SK-N-SH (cell line): ENCODE measurements around the gene BNC2. TPM values are rescaled to one million over a fixed set of nuclear protein-coding genes. Genes with fewer than 3 reads are reported as not detected.

Source experiments
- CTCF ChIA-PET: fragments of 300-600, 350-600 bp; formaldehyde crosslinking; extraction: SDS; loops from one replicate; lab custom pipeline; 2021; lab: Yijun Ruan, JAX
- POLR2A ChIA-PET: fragments of 350-600 bp; sonication (Branson Sonifier 250); formaldehyde crosslinking; extraction: SDS; loops from one replicate; lab custom pipeline; 2020; ENCODE audit warnings: antibody characterized with exemption, inconsistent platforms; lab: Yijun Ruan, JAX
- DNase-seq: peaks from one replicate; pipeline ENCODE4 v3.0.0; 2012
- H2AFZ ChIP-seq: fragments of 200-600 bp; sonication (generic); 2 replicates; pipeline ENCODE4 v1.8.1; 2016; ENCODE audit warnings: antibody characterized with exemption, mild to moderate bottlenecking, low read depth
- H3F3A ChIP-seq: fragments of 200-600 bp; sonication (generic); replicated peaks from 2 replicates; pipeline ENCODE3; 2016; ENCODE audit warnings: antibody characterized with exemption, mild to moderate bottlenecking; ENCODE audit not compliant: insufficient read depth
- H3K27ac ChIP-seq, 2 experiments: fragments of 200-500 bp in 1 of 2; fragments of 200-600 bp in 1 of 2; sonication (Bioruptor generic) in 1 of 2; sonication (generic), shearing (Covaris generic) in 1 of 2; 2 replicates each; pipeline versions ENCODE4 v1.5.1 to v1.6.1; 2014 to 2016; ENCODE audit warnings: low read depth in 2 of 2, inconsistent platforms in 1 of 2, low read length in 1 of 2, mild to moderate bottlenecking in 1 of 2, mixed read lengths in 1 of 2
- H3K27me3 ChIP-seq: fragments of 200-600 bp; sonication (generic), shearing (Covaris generic); 2 replicates; pipeline ENCODE4 v1.6.1; 2016; ENCODE audit warnings: mixed run types; ENCODE audit not compliant: insufficient read depth
- H3K36me3 ChIP-seq, 2 experiments: fragments of 200-500 bp in 1 of 2; fragments of 200-600 bp in 1 of 2; sonication (Bioruptor generic) in 1 of 2; sonication (generic) in 1 of 2; replicated peaks in 1 of 2; 2 replicates each; pipeline versions ENCODE3 to v1.5.1; 2014 to 2016; ENCODE audit warnings: low read length in 1 of 2, mild to moderate bottlenecking in 1 of 2; ENCODE audit not compliant: insufficient read depth in 2 of 2, control insufficient read depth in 1 of 2
- H3K4me1 ChIP-seq, 2 experiments: fragments of 200-500 bp in 1 of 2; fragments of 200-600 bp in 1 of 2; sonication (Bioruptor generic) in 1 of 2; sonication (generic), shearing (Covaris generic) in 1 of 2; 2 replicates each; pipeline versions ENCODE4 v1.5.1 to v1.6.1; 2014 to 2016; ENCODE audit warnings: low read depth in 1 of 2, low read length in 1 of 2, mixed run types in 1 of 2; ENCODE audit not compliant: insufficient read depth in 2 of 2, control insufficient read depth in 1 of 2
- H3K4me2 ChIP-seq: fragments of 200-600 bp; sonication (generic), shearing (Covaris generic); 2 replicates; pipeline ENCODE4 v1.6.1; 2017; ENCODE audit warnings: mixed run types
- H3K4me3 ChIP-seq, 2 experiments: fragments of 200-500 bp in 1 of 2; fragments of 200-600 bp in 1 of 2; sonication (Bioruptor generic) in 1 of 2; sonication (generic), shearing (Covaris generic) in 1 of 2; 2 replicates each; pipeline versions ENCODE4 v1.5.1 to v1.8.1; 2014 to 2016; ENCODE audit warnings: low read depth in 2 of 2, inconsistent platforms in 1 of 2, low read length in 1 of 2, mild to moderate bottlenecking in 1 of 2, mixed read lengths in 1 of 2, moderate library complexity in 1 of 2
- H3K79me2 ChIP-seq: fragments of 200-600 bp; sonication (generic); 2 replicates; pipeline ENCODE4 v1.8.1; 2017; ENCODE audit warnings: mild to moderate bottlenecking; ENCODE audit not compliant: insufficient read depth
- H3K9ac ChIP-seq: fragments of 200-600 bp; sonication (generic); 2 replicates; pipeline ENCODE4 v1.6.1; 2017; ENCODE audit warnings: mixed run types
- H3K9me2 ChIP-seq: fragments of 200-600 bp; sonication (generic); 2 replicates; pipeline ENCODE4 v1.6.1; 2017; ENCODE audit warnings: mixed run types
- H3K9me3 ChIP-seq: fragments of 200-600 bp; sonication (generic); 2 replicates; pipeline ENCODE4 v1.6.1; 2017; ENCODE audit warnings: mixed run types, mild to moderate bottlenecking, moderate library complexity
- H4K20me1 ChIP-seq: fragments of 200-600 bp; sonication (generic); 2 replicates; pipeline ENCODE4 v1.6.1; 2017; ENCODE audit warnings: mild to moderate bottlenecking, mixed run types; ENCODE audit not compliant: insufficient read depth
- CHD2 ChIP-seq: fragments of 150-350 bp; IDR thresholded peaks from 2 replicates; pipeline ENCODE4 v1.6.1; 2018; ENCODE audit warnings: low read length; ENCODE audit not compliant: partially characterized antibody
- CTCF ChIP-seq: fragments of 200-600 bp; sonication (generic); IDR thresholded peaks from 2 replicates; pipeline ENCODE4 v1.6.1; 2017; ENCODE audit warnings: antibody characterized with exemption, mild to moderate bottlenecking, moderate library complexity
- ELF1 ChIP-seq: IDR thresholded peaks from 2 replicates; pipeline ENCODE4 v1.4.0; 2012
- EZH2phosphoT487 ChIP-seq: fragments of 200-600 bp; sonication (generic); IDR thresholded peaks from 2 replicates; pipeline ENCODE4 v1.6.1; 2017; ENCODE audit warnings: low read depth, mixed run types, mild to moderate bottlenecking, antibody characterized with exemption, moderate library complexity, borderline replicate concordance
- FOXJ3 ChIP-seq: sonication (generic); formaldehyde crosslinking; IDR thresholded peaks from 2 replicates; pipeline ENCODE4 v1.5.1; 2020; ENCODE audit warnings: mild to moderate bottlenecking, missing genetic modification reagents
- GABPA ChIP-seq: IDR thresholded peaks from 2 replicates; pipeline ENCODE4 v1.4.0; 2012; ENCODE audit warnings: low read depth, mild to moderate bottlenecking
- IRF3 ChIP-seq: fragments of 150-350 bp; IDR thresholded peaks from 2 replicates; pipeline ENCODE4 v1.6.1; 2016; ENCODE audit warnings: mild to moderate bottlenecking, low read depth, low read length
- JUND ChIP-seq: IDR thresholded peaks from 2 replicates; pipeline ENCODE4 v1.4.0; 2012
- MAX ChIP-seq: IDR thresholded peaks from 2 replicates; pipeline ENCODE4 v1.4.0; 2012; ENCODE audit warnings: low read depth
- MXI1 ChIP-seq: IDR thresholded peaks from 2 replicates; pipeline ENCODE4 v1.6.1; 2012; ENCODE audit warnings: mild to moderate bottlenecking, low read depth, low read length, improper control_type of control experiment
- NRF1 ChIP-seq: IDR thresholded peaks from 2 replicates; pipeline ENCODE4 v1.6.1; 2012; ENCODE audit warnings: low read depth, mild to moderate bottlenecking, low read length
- PBX3 ChIP-seq: IDR thresholded peaks from 2 replicates; pipeline ENCODE4; 2012
- RCOR1 ChIP-seq: fragments of 150-350 bp; IDR thresholded peaks from 2 replicates; pipeline ENCODE4 v1.6.1; 2017; ENCODE audit warnings: antibody characterized with exemption, low read length
- TAF1 ChIP-seq: IDR thresholded peaks from 2 replicates; pipeline ENCODE4 v1.6.1; 2012; ENCODE audit warnings: low read depth, mild to moderate bottlenecking, low read length, moderate library complexity, borderline replicate concordance
- TCF12 ChIP-seq: IDR thresholded peaks from 2 replicates; pipeline ENCODE4 v1.4.0; 2012
- TEAD4 ChIP-seq: IDR thresholded peaks from 2 replicates; pipeline ENCODE4 v1.4.0; 2012; ENCODE audit warnings: mild to moderate bottlenecking, borderline replicate concordance; ENCODE audit not compliant: insufficient read depth
- USF1 ChIP-seq: IDR thresholded peaks from 2 replicates; pipeline ENCODE4 v1.4.0; 2012; ENCODE audit warnings: low read depth, borderline replicate concordance
- YY1 ChIP-seq: IDR thresholded peaks from 2 replicates; pipeline ENCODE4 v1.4.0; 2012; ENCODE audit warnings: low read depth, mild to moderate bottlenecking
- ZBTB33 ChIP-seq: IDR thresholded peaks from 2 replicates; pipeline ENCODE4 v1.4.0; 2012; ENCODE audit warnings: low read depth, borderline replicate concordance
- WGBS: methylation state at CpG from one replicate; pipeline ENCODE4 v1.1.6; 2017; ENCODE audit warnings: low lambda C conversion rate; 5-methylcytosine and 5-hydroxymethylcytosine counted together
- polyA plus RNA-seq, 3 experiments: library from polyadenylated mRNA; depleted of rRNA; stranded (reverse); fragments of >200 nt; gene quantifications; 2 replicates each; pipeline ENCODE4 v1.2.3, GENCODE V29; 2012

The BNC2 gene
- polyA plus RNA-seq, 1 of the 3 experiments (the other 2 are of a cell fraction) = 8.8 TPM

GRCh38 chr9:16363073-16363781 is 507.2 kb downstream of the BNC2 start:
- no peak for DNase-seq
- Histone ChIP-seq H3K36me3 (no peaks in the 10 kb centered on the region), H3K4me1 (peaks cover 14 to 15% of the 10 kb centered on the region in 2 experiments; a peak in 3 of 4 replicates), H2AFZ (no peak overlapping the region), H3K4me2 (no peak overlapping the region), H3K9ac (no peak overlapping the region), H4K20me1 (no peaks in the 10 kb centered on the region), H3K9me3 (no peaks in the 10 kb centered on the region), H3F3A (peaks cover 24% of the 10 kb centered on the region), H3K9me2 (no peaks in the 10 kb centered on the region), H3K79me2 (no peaks in the 10 kb centered on the region), H3K27me3 (no peaks in the 10 kb centered on the region), H3K4me3 (no peak overlapping the region), H3K27ac (no peak overlapping the region)
- ChIA-PET CTCF (interaction anchor here (0.9 kb wide), 1 partner anchor 11 kb away, joined by 3 read pairs; no protein-coding TSS in a partner anchor), POLR2A (no interaction called here)
- WGBS = 89% methylated on average over 8 of the region's 8 CpGs
- TF ChIP-seq IRF3 (no peak), CTCF (no peak), PBX3 (no peak), EZH2phosphoT487 (no peak), USF1 (no peak), ZBTB33 (no peak), RCOR1 (no peak), TEAD4 (no peak), MAX (no peak), JUND (no peak), MXI1 (no peak), FOXJ3 (CRISPR knock-in tag) (no peak), ELF1 (no peak), CHD2 (no peak), YY1 (no peak), TAF1 (no peak), TCF12 (no peak), GABPA (no peak), NRF1 (no peak)
